GM23338 (cell line): ENCODE results near the gene KRTDAP. TPM values are rescaled to one million over a fixed set of nuclear protein-coding genes. Genes with fewer than 3 reads are reported as not detected.

Source experiments
- ATAC-seq: fragments of 200-7000 bp; cut with Tn5 transposase; 3 replicates; pipeline ENCODE4 v1.9.1; 2020
- DNase-seq: peaks from one replicate; pipeline ENCODE4 v3.0.0-alpha.2; 2015; ENCODE audit warnings: low spot score
- H2AFZ ChIP-seq: fragments of 200-600 bp; sonication (generic); 2 replicates; pipeline ENCODE4 v1.8.0; 2016; ENCODE audit warnings: antibody characterized with exemption, mild to moderate bottlenecking, moderate library complexity
- H3F3A ChIP-seq: fragments of 200-600 bp; sonication (generic); replicated peaks from 2 replicates; pipeline ENCODE4 v1.8.0; 2017; ENCODE audit warnings: antibody characterized with exemption, mixed run types, low read depth
- H3K27ac ChIP-seq: fragments of 200-600 bp; sonication (generic); 2 replicates; pipeline ENCODE4 v1.6.1; 2016; ENCODE audit warnings: low read depth
- H3K27me3 ChIP-seq: fragments of 200-600 bp; sonication (generic); 2 replicates; pipeline ENCODE4 v1.8.0; 2016; ENCODE audit warnings: mild to moderate bottlenecking, mixed run types, moderate library complexity; ENCODE audit not compliant: insufficient read depth
- H3K36me3 ChIP-seq: fragments of 200-600 bp; sonication (generic); 2 replicates; pipeline ENCODE4 v1.8.0; 2016; ENCODE audit warnings: mild to moderate bottlenecking; ENCODE audit not compliant: insufficient read depth
- H3K4me1 ChIP-seq: fragments of 200-600 bp; sonication (generic); 2 replicates; pipeline ENCODE4 v1.8.0; 2016; ENCODE audit warnings: mild to moderate bottlenecking, moderate library complexity; ENCODE audit not compliant: insufficient read depth
- H3K4me2 ChIP-seq: fragments of 200-600 bp; sonication (generic); 2 replicates; pipeline ENCODE4 v1.7.1; 2017; ENCODE audit warnings: mixed run types
- H3K4me3 ChIP-seq: fragments of 200-600 bp; sonication (generic); 2 replicates; pipeline ENCODE4 v1.6.1; 2016; ENCODE audit warnings: mixed run types
- H3K79me2 ChIP-seq: fragments of 200-600 bp; sonication (generic); replicated peaks from 2 replicates; pipeline ENCODE4 v1.8.0; 2017; ENCODE audit warnings: mild to moderate bottlenecking; ENCODE audit not compliant: insufficient read depth
- H3K9me2 ChIP-seq: fragments of 200-600 bp; sonication (generic); 2 replicates; pipeline ENCODE4 v1.8.0; 2017; ENCODE audit not compliant: insufficient read depth
- H4K20me1 ChIP-seq: fragments of 200-600 bp; sonication (generic); replicated peaks from 2 replicates; pipeline ENCODE4 v1.8.0; 2017; ENCODE audit warnings: mild to moderate bottlenecking; ENCODE audit not compliant: insufficient read depth
- H3K27ac Mint-ChIP-seq: 2 replicates; pipeline ENCODE4 v1.8.0; 2020; ENCODE audit warnings: inconsistent platforms, mild to moderate bottlenecking, moderate library complexity, mixed read lengths
- H3K27me3 Mint-ChIP-seq: 3 replicates; pipeline ENCODE4 v1.8.0; 2022; ENCODE audit warnings: low read depth, mild to moderate bottlenecking, moderate library complexity, mixed read lengths, inconsistent platforms; ENCODE audit not compliant: insufficient read depth, poor library complexity
- H3K36me3 Mint-ChIP-seq: 3 replicates; pipeline ENCODE4 v1.8.0; 2021; ENCODE audit warnings: low read depth, mild to moderate bottlenecking, inconsistent platforms, moderate library complexity, mixed read lengths
- H3K4me1 Mint-ChIP-seq: 3 replicates; pipeline ENCODE4 v1.8.0; 2020; ENCODE audit warnings: mild to moderate bottlenecking, inconsistent platforms, mixed read lengths
- H3K4me3 Mint-ChIP-seq: 3 replicates; pipeline ENCODE4 v1.8.0; 2021; ENCODE audit warnings: moderate library complexity, mild to moderate bottlenecking, inconsistent platforms, mixed read lengths
- H3K9me3 Mint-ChIP-seq: 3 replicates; pipeline ENCODE4 v1.8.0; 2020; ENCODE audit warnings: moderate library complexity, mild to moderate bottlenecking, inconsistent platforms, mixed read lengths
- CREB1 ChIP-seq: fragments of 250-450 bp; sonication (Bioruptor Pico); IDR thresholded peaks from 2 replicates; pipeline ENCODE4 v1.5.0; 2020; ENCODE audit warnings: low read depth, mild to moderate bottlenecking, moderate library complexity
- CTCF ChIP-seq, 2 experiments: fragments of 200-600 bp in 1 of 2; sonication (generic) in 1 of 2; conservative IDR thresholded peaks; 2 replicates each; pipeline versions ENCODE4 v1.5.1 to v1.6.1; 2016 to 2017; ENCODE audit warnings: antibody characterized with exemption in 2 of 2, low read depth in 2 of 2, mild to moderate bottlenecking in 2 of 2, moderate library complexity in 1 of 2
- ETS1 ChIP-seq: IDR thresholded peaks from 2 replicates; pipeline ENCODE4 v1.6.1; 2016; ENCODE audit warnings: antibody characterized with exemption
- EZH2phosphoT487 ChIP-seq: fragments of 200-600 bp; sonication (generic); IDR thresholded peaks from one replicate; pipeline ENCODE4 v1.8.1; 2018; ENCODE audit warnings: antibody characterized with exemption; ENCODE audit not compliant: unreplicated experiment
- REST ChIP-seq: IDR thresholded peaks from one replicate; pipeline ENCODE4 v1.6.1; 2018; ENCODE audit warnings: antibody characterized with exemption; ENCODE audit not compliant: unreplicated experiment
- STAT1 ChIP-seq: IDR thresholded peaks from one replicate; pipeline ENCODE4 v1.6.1; 2016; ENCODE audit warnings: antibody characterized with exemption; ENCODE audit not compliant: unreplicated experiment
- ZNF114 ChIP-seq: fragments of 250-450 bp; sonication (Bioruptor Pico); IDR thresholded peaks from 2 replicates; pipeline ENCODE4 v1.5.0; 2020; ENCODE audit warnings: mild to moderate bottlenecking, moderate library complexity
- ZNF462 ChIP-seq: fragments of 250-450 bp; sonication (Bioruptor Pico); IDR thresholded peaks from 2 replicates; pipeline ENCODE4 v1.5.0; 2020; ENCODE audit warnings: mild to moderate bottlenecking, moderate library complexity
- polyA plus RNA-seq: library from polyadenylated mRNA; unstranded; fragments of >200 nt; fragmentation: Nextera tagmentation; extraction: Ambion mirVana; gene quantifications from 2 replicates; pipeline ENCODE4 v1.2.1, GENCODE V29; 2016
- total RNA-seq: library from RNA; depleted of rRNA; stranded (reverse); fragments of >200 nt; shearing (Covaris generic); gene quantifications from 2 replicates; pipeline ENCODE4 v1.2.3, GENCODE V29; 2014

Gene KRTDAP
- total and polyA plus RNA-seq, 2 experiments from 2014 or later = 2.7 TPM; not detected in 1

GRCh38 chr19:35487656-35488182 lies 2.5 kb downstream of the KRTDAP start (continued):
- TF ChIP-seq REST (no peak), STAT1 (no peak)

- no peaks in the 10 kb centered on the region for H3K36me3 ChIP-seq
- H3K4me2 ChIP-seq = no peak overlapping the region
- no peaks in the 10 kb centered on the region for H3F3A ChIP-seq
- no peak overlapping the region for H3K27ac ChIP-seq
- no peak overlapping the region for H2AFZ ChIP-seq
- DNase-seq = no peak
- Mint-ChIP-seq H3K4me3 (no peak overlapping the region), H3K27me3 (peaks cover 11% of the 10 kb centered on the region), H3K27ac (no peak overlapping the region), H3K9me3 (no peaks in the 10 kb centered on the region; the same call in 2 of the 3 replicates), H3K4me1 (peaks cover 3% of the 10 kb centered on the region; the same call in 2 of the 3 replicates), H3K36me3 (no peaks in the 10 kb centered on the region)
- no peak overlapping the region for H3K4me3 ChIP-seq
- H3K79me2 ChIP-seq = no peaks in the 10 kb centered on the region
- no peaks in the 10 kb centered on the region for H4K20me1 ChIP-seq
- no peak for ATAC-seq
- H3K27me3 ChIP-seq = no peaks in the 10 kb centered on the region
- H3K4me1 ChIP-seq = no peaks in the 10 kb centered on the region
- no peaks in the 10 kb centered on the region for H3K9me2 ChIP-seq
- TF ChIP-seq ZNF114 (no peak), CREB1 (no peak), ETS1 (no peak), REST (no peak), CTCF (conservative IDR thresholded peaks at IDR 0.05; ENCODE audit: low read depth in 2 of 2) (no peak), EZH2phosphoT487 (no peak), ZNF462 (CRISPR knock-in tag) (no peak)
These were observed 4.0 kb downstream of the KRTDAP start for GRCh38 chr19:35486268-35486708.
